IMR-90 (cell line): Measurements from ENCODE around the gene ACSL3. TPM values are rescaled to one million over a fixed set of nuclear protein-coding genes. Genes with fewer than 3 reads are reported as not detected.
A peak's percentile ranks its signal among the peaks of the same experiment; 100 is the strongest.

Experiments
- ATAC-seq: fragments of 200-7000 bp; cut with Tn5 transposase; 2 replicates; pipeline ENCODE4 v1.9.1; 2020; ENCODE audit warnings: low read depth, mild to moderate bottlenecking, moderate library complexity
- BruUV-seq: library from RNA; stranded (reverse); fragments of 400-500 nt; replicated peaks from 2 replicates; lab custom pipeline; 2021; lab: Mats Ljungman, UMichigan
- CTCF ChIA-PET: fragments of 300-600 bp; formaldehyde crosslinking; extraction: SDS; loops from one replicate; lab custom pipeline; 2021; ENCODE audit warnings: antibody characterized with exemption; lab: Yijun Ruan, JAX
- POLR2A ChIA-PET: fragments of 300-600 bp; sonication (Branson Sonifier 250); formaldehyde crosslinking; loops from one replicate; lab custom pipeline; 2022; ENCODE audit warnings: antibody characterized with exemption; ENCODE audit not compliant: unreplicated experiment; lab: Charles Lee
- DNase-seq: peaks from one replicate; pipeline ENCODE4 v3.0.0; 2013
- H2AFZ ChIP-seq: replicated peaks from 2 replicates; pipeline ENCODE3; 2013; ENCODE audit warnings: low read length, mild to moderate bottlenecking; ENCODE audit not compliant: poor library complexity
- H2AK5ac ChIP-seq: 2 replicates; pipeline ENCODE4 v1.6.1; 2013; ENCODE audit warnings: low read depth, low read length, inconsistent platforms
- H2AK9ac ChIP-seq: replicated peaks from 2 replicates; pipeline ENCODE3; 2013; ENCODE audit warnings: mild to moderate bottlenecking, low read depth, low read length, moderate library complexity; ENCODE audit not compliant: poor library complexity
- H2BK120ac ChIP-seq: 2 replicates; pipeline ENCODE4 v1.6.1; 2013; ENCODE audit warnings: low read depth, low read length, inconsistent platforms
- H2BK15ac ChIP-seq: 3 replicates; pipeline ENCODE4 v1.6.1; 2013; ENCODE audit warnings: low read depth, low read length, inconsistent platforms
- H2BK20ac ChIP-seq: 2 replicates; pipeline ENCODE4 v1.6.1; 2013; ENCODE audit warnings: low read depth, mild to moderate bottlenecking, inconsistent platforms, low read length, moderate library complexity
- H2BK5ac ChIP-seq: 2 replicates; pipeline ENCODE4 v1.6.1; 2013; ENCODE audit warnings: mild to moderate bottlenecking, low read depth, low read length, inconsistent platforms; ENCODE audit not compliant: poor library complexity, severe bottlenecking
- H3K14ac ChIP-seq: replicated peaks from 2 replicates; pipeline ENCODE4 v1.6.1; 2013; ENCODE audit warnings: low read depth, low read length, inconsistent platforms
- H3K18ac ChIP-seq: 2 replicates; pipeline ENCODE4 v1.6.1; 2013; ENCODE audit warnings: low read depth, low read length, control low read depth
- H3K23ac ChIP-seq: 2 replicates; pipeline ENCODE4 v1.6.1; 2013; ENCODE audit warnings: low read depth, low read length, inconsistent platforms
- H3K27ac ChIP-seq: 2 replicates; pipeline ENCODE4 v1.5.1; 2013; ENCODE audit warnings: mild to moderate bottlenecking, control low read depth, low read length; ENCODE audit not compliant: insufficient read depth
- H3K27me3 ChIP-seq: 2 replicates; pipeline ENCODE4 v1.6.1; 2013; ENCODE audit warnings: low read length; ENCODE audit not compliant: control insufficient read depth, insufficient read depth
- H3K36me3 ChIP-seq: 2 replicates; pipeline ENCODE4 v1.6.1; 2013; ENCODE audit warnings: low read length, mixed read lengths; ENCODE audit not compliant: control insufficient read depth, insufficient read depth
- H3K4ac ChIP-seq: 2 replicates; pipeline ENCODE4 v1.6.1; 2013; ENCODE audit warnings: low read depth, low read length, inconsistent platforms
- H3K4me1 ChIP-seq: 2 replicates; pipeline ENCODE4 v1.6.1; 2013; ENCODE audit warnings: low read length, mixed read lengths; ENCODE audit not compliant: control insufficient read depth, insufficient read depth
- H3K4me2 ChIP-seq: 2 replicates; pipeline ENCODE4 v1.6.1; 2013; ENCODE audit warnings: low read depth, mild to moderate bottlenecking, control low read depth, low read length, moderate library complexity
- H3K4me3 ChIP-seq: 2 replicates; pipeline ENCODE4 v1.5.1; 2013; ENCODE audit warnings: low read depth, mild to moderate bottlenecking, control low read depth, low read length, moderate library complexity; ENCODE audit not compliant: insufficient read depth
- H3K56ac ChIP-seq: 2 replicates; pipeline ENCODE4 v1.6.1; 2013; ENCODE audit warnings: low read length, inconsistent platforms; ENCODE audit not compliant: insufficient read depth; ENCODE audit errors: extremely low read depth
- H3K79me1 ChIP-seq, 2 experiments: 2 replicates each; pipeline ENCODE4 v1.6.1; 2013; ENCODE audit warnings: low read length in 2 of 2, inconsistent platforms in 1 of 2, low read depth in 1 of 2
- H3K9ac ChIP-seq: 2 replicates; pipeline ENCODE4 v1.6.1; 2013; ENCODE audit warnings: low read depth, low read length, control low read depth
- H3K9me1 ChIP-seq: 2 replicates; pipeline ENCODE4 v1.6.1; 2013; ENCODE audit warnings: low read length, inconsistent platforms; ENCODE audit not compliant: insufficient read depth
- H3K9me3 ChIP-seq: 2 replicates; pipeline ENCODE4 v1.6.1; 2013; ENCODE audit warnings: low read length; ENCODE audit not compliant: control insufficient read depth, insufficient read depth
- H4K20me1 ChIP-seq: 2 replicates; pipeline ENCODE4 v1.6.1; 2013; ENCODE audit warnings: low read length, inconsistent platforms; ENCODE audit not compliant: insufficient read depth
- H4K5ac ChIP-seq: 2 replicates; pipeline ENCODE4 v1.6.1; 2013; ENCODE audit warnings: mild to moderate bottlenecking, low read depth, low read length, control low read depth
- H4K8ac ChIP-seq, 2 experiments: 2 replicates each; pipeline ENCODE4 v1.6.1; 2013; ENCODE audit warnings: low read depth in 2 of 2, low read length in 2 of 2, control low read depth in 1 of 2, inconsistent platforms in 1 of 2
- H4K91ac ChIP-seq: 2 replicates; pipeline ENCODE4 v1.6.1; 2013; ENCODE audit warnings: low read depth, low read length, inconsistent platforms; ENCODE audit not compliant: insufficient read depth
- BHLHE40 ChIP-seq: fragments of 150-350 bp; IDR thresholded peaks from 2 replicates; pipeline ENCODE4 v1.6.1; 2016; ENCODE audit warnings: mild to moderate bottlenecking, low read depth, low read length
- CTCF ChIP-seq: conservative IDR thresholded peaks from 2 replicates; pipeline ENCODE4 v1.5.1; 2012; ENCODE audit warnings: mild to moderate bottlenecking, low read depth, low read length, improper control_type of control experiment
- ELK1 ChIP-seq: fragments of 150-350 bp; IDR thresholded peaks from 2 replicates; pipeline ENCODE4 v1.6.1; 2016; ENCODE audit warnings: low read depth, mild to moderate bottlenecking, low read length, moderate library complexity, borderline replicate concordance
- FOS ChIP-seq: fragments of 150-350 bp; IDR thresholded peaks from 2 replicates; pipeline ENCODE4 v1.6.1; 2016; ENCODE audit warnings: low read depth, low read length
- MAFK ChIP-seq: IDR thresholded peaks from 2 replicates; pipeline ENCODE4 v1.6.1; 2012; ENCODE audit warnings: low read depth, low read length, improper control_type of control experiment
- MAZ ChIP-seq: IDR thresholded peaks from 2 replicates; pipeline ENCODE4 v1.6.1; 2012; ENCODE audit warnings: low read depth, mild to moderate bottlenecking, low read length, improper control_type of control experiment, moderate library complexity, borderline replicate concordance
- POLR2A ChIP-seq: IDR thresholded peaks from 2 replicates; pipeline ENCODE4 v1.6.1; 2012; ENCODE audit warnings: mild to moderate bottlenecking, low read depth, low read length
- RCOR1 ChIP-seq: IDR thresholded peaks from 2 replicates; pipeline ENCODE4 v1.6.1; 2012; ENCODE audit warnings: mild to moderate bottlenecking, low read length, improper control_type of control experiment; ENCODE audit not compliant: insufficient replicate concordance
- RFX5 ChIP-seq: IDR thresholded peaks from 2 replicates; pipeline ENCODE4 v1.8.0; 2012; ENCODE audit warnings: low read depth, mild to moderate bottlenecking, low read length, moderate library complexity
- WGBS, 2 experiments: methylation state at CpG; one replicate each; pipeline versions ENCODE4 v1.1.5 to v1.1.7; 2013; ENCODE audit warnings: missing lambda C conversion rate in 2 of 2; ENCODE audit not compliant: insufficient read length in 1 of 2; ENCODE audit errors: extremely low coverage in 2 of 2; 5-methylcytosine and 5-hydroxymethylcytosine counted together
- dilution Hi-C: fragments of 300-500 bp; cut with HindIII; formaldehyde crosslinking; loops from one replicate; pipeline ENCODE4 v1.14.3; 2018; ENCODE audit warnings: low sequenced_read_pairs; ENCODE audit not compliant: unreplicated experiment
- in situ Hi-C: fragments of 300-500 bp; cut with MboI; formaldehyde crosslinking; loops from 3 replicates; pipeline ENCODE4 v1.14.3; 2019; ENCODE audit warnings: low sequenced_read_pairs, inconsistent platforms, mixed read lengths
- intact Hi-C: fragments of 100-400 bp; cut with micrococcal nuclease; formaldehyde crosslinking; loops from 2 replicates; pipeline ENCODE4 v1.10.0; 2022
- polyA plus RNA-seq, 3 experiments: library from polyadenylated mRNA; depleted of rRNA; stranded (reverse); fragments of >200 nt; gene quantifications; 2 replicates each; pipeline ENCODE4 v1.2.3, GENCODE V29; 2012; ENCODE audit warnings: low replicate concordance in 1 of 3
- total RNA-seq: library from RNA; depleted of rRNA; stranded (reverse); fragments of >200 nt; gene quantifications from 2 replicates; pipeline ENCODE4 v1.2.3, GENCODE V29; 2012
- TF ChIP-seq, protein P1 (sequence below): fragments of 150-350 bp; IDR thresholded peaks from 2 replicates; pipeline ENCODE4 v1.6.1; 2017; ENCODE audit warnings: mild to moderate bottlenecking, antibody characterized with exemption, low read length, low read depth

ACSL3 gene
- total and polyA plus RNA-seq, 2 of the 4 experiments (the other 2 are of a cell fraction): 31.0 to 84.2 TPM

DNA sequence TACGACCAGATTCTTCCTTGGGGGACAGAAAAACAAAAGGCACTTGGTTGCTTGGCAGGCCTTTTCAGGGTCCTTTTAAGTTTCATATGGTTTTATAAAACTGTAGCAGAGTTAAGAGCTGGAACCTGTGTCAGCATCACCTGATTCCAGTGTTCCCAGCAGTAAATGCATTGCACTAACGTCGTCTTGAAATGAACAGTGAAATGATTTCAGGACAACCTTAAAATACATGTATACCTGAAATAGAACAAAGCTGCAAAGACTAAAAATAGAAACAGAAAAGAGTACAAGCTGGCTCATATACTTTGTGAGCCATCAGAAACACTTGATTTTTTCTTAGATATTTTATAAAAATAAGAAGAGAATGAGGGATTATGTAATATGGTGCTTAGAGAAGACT is 51.9 kb downstream of the ACSL3 start:
- H3K4me3 ChIP-seq: no peak overlapping the region
- peak overlapping the region; percentile 51; the same call in 1 of the 2 replicates for H3K27ac ChIP-seq
- DNase-seq (no peak), ATAC-seq (no peak)
- TF ChIP-seq ELK1 (no peak), RFX5 (no peak), FOS (no peak), MAZ (no peak), MAFK (no peak), BHLHE40 (no peak), CTCF (no peak), POLR2A (no peak), RCOR1 (no peak)
- TF ChIP-seq, protein P1, sequence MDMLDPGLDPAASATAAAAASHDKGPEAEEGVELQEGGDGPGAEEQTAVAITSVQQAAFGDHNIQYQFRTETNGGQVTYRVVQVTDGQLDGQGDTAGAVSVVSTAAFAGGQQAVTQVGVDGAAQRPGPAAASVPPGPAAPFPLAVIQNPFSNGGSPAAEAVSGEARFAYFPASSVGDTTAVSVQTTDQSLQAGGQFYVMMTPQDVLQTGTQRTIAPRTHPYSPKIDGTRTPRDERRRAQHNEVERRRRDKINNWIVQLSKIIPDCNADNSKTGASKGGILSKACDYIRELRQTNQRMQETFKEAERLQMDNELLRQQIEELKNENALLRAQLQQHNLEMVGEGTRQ: no peak
- H4K5ac ChIP-seq: peak overlapping the region; percentile 45; the same call in 1 of the 2 replicates
- peak overlapping the region; percentile 51; the same call in 1 of the 2 replicates for H3K4ac ChIP-seq
- H2AK5ac ChIP-seq: no peak overlapping the region
- in situ Hi-C loops: no loop called here
- H4K8ac ChIP-seq: 0 out of 4 replicates have a peak overlapping the region, but pooled peaks of 1 of the 2 experiments have one; percentile 34
- no peak overlapping the region for H3K14ac ChIP-seq
- H3K79me1 ChIP-seq: peaks cover 18 to 54% of the 10 kb centered on the region in 2 experiments
- H2BK5ac ChIP-seq: no peak overlapping the region
- H2AK9ac ChIP-seq: no peak overlapping the region
- peak overlapping the region; percentile 71; the same call in 1 of the 2 replicates for H3K23ac ChIP-seq
- peaks cover 19% of the 10 kb centered on the region; the same call in 1 of the 2 replicates for H4K20me1 ChIP-seq
- WGBS, 2 experiments: 83% methylated on average over 1 of the region's 3 CpGs; no CpG with 5 or more reads in 1 of the 2 experiments
- H2AFZ ChIP-seq: no peak overlapping the region
- H2BK20ac ChIP-seq: no peak overlapping the region
- no peak overlapping the region for H3K4me2 ChIP-seq
- intact Hi-C loops: no loop called here
- H3K27me3 ChIP-seq: no peaks in the 10 kb centered on the region
- no peaks in the 10 kb centered on the region for H3K9me3 ChIP-seq
- peaks cover 5% of the 10 kb centered on the region; the same call in 1 of the 2 replicates for H3K9me1 ChIP-seq
- H3K4me1 ChIP-seq: peaks cover 12% of the 10 kb centered on the region
- ChIA-PET POLR2A (no interaction called here), CTCF (interaction anchor here (0.6 to 1.2 kb wide), 3 partner anchors 26 to 94 kb away, joined by 3 read pairs; no protein-coding TSS in a partner anchor)
- dilution Hi-C loops: no loop called here
- BruUV-seq: no TSS peak
- H3K9ac ChIP-seq: no peak overlapping the region
- H2BK15ac ChIP-seq: no peak overlapping the region
- no peak overlapping the region for H4K91ac ChIP-seq
- H3K18ac ChIP-seq: no peak overlapping the region
- no peak overlapping the region for H3K56ac ChIP-seq
- peaks cover 20% of the 10 kb centered on the region for H3K36me3 ChIP-seq
- H2BK120ac ChIP-seq: no peak overlapping the region
